Memory B cell (primary cell): ENCODE results near the gene AGBL4.
A peak's percentile ranks its signal among the peaks of the same experiment; 100 is the strongest.

Source experiments
- ATAC-seq: fragments of 150-1000 bp; cut with Tn5 transposase; 2 replicates; pipeline ENCODE4 v1.10.0; 2021; ENCODE audit warnings: low read depth, mild to moderate bottlenecking, moderate library complexity
- DNase-seq, 2 donors: peaks; one replicate each; pipeline ENCODE4 v3.0.0; 2022; ENCODE audit warnings: low spot score in 2 of 2
- H3K27ac Mint-ChIP-seq: one replicate; pipeline ENCODE4 v1.8.0; 2022; ENCODE audit warnings: mild to moderate bottlenecking, moderate library complexity, mixed read lengths
- H3K27me3 Mint-ChIP-seq: one replicate; pipeline ENCODE4 v1.8.0; 2022; ENCODE audit warnings: mixed read lengths
- H3K36me3 Mint-ChIP-seq: one replicate; pipeline ENCODE4 v1.8.0; 2022; ENCODE audit warnings: mild to moderate bottlenecking, mixed read lengths
- H3K4me1 Mint-ChIP-seq: one replicate; pipeline ENCODE4 v1.8.0; 2022; ENCODE audit warnings: mixed read lengths
- H3K4me3 Mint-ChIP-seq: one replicate; pipeline ENCODE4 v1.8.0; 2022; ENCODE audit warnings: mild to moderate bottlenecking, moderate library complexity, mixed read lengths
- H3K9me3 Mint-ChIP-seq: one replicate; pipeline ENCODE4 v1.8.0; 2022; ENCODE audit warnings: mixed read lengths

Gene AGBL4

DNA sequence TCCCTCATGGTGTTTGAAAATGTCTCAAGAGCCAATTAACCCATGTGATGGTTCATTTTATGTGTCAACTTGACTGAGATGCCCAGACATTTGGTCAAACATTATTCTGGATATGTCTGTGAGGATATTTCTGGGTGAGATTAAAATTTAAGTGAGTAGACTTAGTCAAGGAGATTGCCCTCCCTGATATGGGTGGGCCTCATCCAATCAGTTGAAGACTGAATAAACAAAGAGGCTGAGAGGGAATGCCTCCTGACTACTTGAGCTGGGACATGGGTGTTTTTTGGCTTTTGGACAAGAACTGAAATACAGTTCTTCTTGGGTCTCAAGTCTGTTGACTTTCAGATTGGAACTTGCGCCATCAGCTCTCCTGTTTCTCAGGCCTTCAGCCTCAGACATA lies 1462.3 kb downstream of the AGBL4 start:
- peaks cover 16% of the 10 kb centered on the region for H3K27me3 Mint-ChIP-seq
- H3K4me3 Mint-ChIP-seq, result no peak overlapping the region
- ATAC-seq (no peak), DNase-seq (no peak)
- H3K4me1 Mint-ChIP-seq, result no peaks in the 10 kb centered on the region
- no peak overlapping the region for H3K27ac Mint-ChIP-seq
- no peaks in the 10 kb centered on the region for H3K9me3 Mint-ChIP-seq
- H3K36me3 Mint-ChIP-seq, result no peaks in the 10 kb centered on the region

DNA sequence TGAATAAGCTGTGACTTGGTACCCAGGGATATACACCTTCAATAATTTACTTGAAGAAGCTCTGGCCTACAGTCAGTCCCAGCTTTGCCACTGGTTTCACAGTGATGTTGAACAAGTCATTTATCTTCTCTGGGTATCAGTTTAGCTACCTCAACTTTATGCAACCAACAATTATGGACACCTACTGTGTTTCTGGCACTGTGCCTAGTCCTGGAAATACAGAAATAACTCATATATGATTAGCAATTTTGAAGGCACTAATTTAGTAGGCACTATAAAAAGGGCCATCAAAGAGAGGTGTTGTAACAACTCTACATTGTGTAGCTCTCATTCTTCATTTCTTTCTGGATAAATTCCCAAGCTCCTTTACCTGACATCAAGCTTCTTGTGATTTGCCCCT lies 1463.2 kb downstream of the AGBL4 start:
- Mint-ChIP-seq H3K36me3 (no peaks in the 10 kb centered on the region), H3K9me3 (no peaks in the 10 kb centered on the region), H3K27ac (no peak overlapping the region), H3K27me3 (peaks cover 16% of the 10 kb centered on the region), H3K4me1 (no peaks in the 10 kb centered on the region), H3K4me3 (no peak overlapping the region)
- DNase-seq, result no peak
- ATAC-seq, result no peak

DNA sequence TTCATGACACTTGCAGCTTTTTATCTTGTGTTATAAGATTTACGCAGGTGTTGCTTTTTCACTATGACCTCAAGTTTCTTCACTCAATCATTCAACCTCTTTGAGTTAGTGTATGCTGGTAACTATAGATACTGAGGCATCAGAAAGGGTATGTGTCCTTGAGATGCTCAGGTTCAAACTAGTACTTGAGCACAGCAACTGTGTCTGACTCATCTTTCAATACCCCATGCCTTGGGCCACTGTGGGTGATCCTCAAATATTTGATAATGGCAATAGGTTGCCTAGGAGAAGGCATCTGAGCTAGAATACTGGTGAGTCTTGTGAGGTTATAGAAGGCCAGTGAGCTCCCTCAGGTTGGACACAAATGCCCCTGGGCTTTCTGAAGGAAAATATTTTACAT lies 1463.6 kb downstream of the AGBL4 start:
- Mint-ChIP-seq H3K36me3 (no peaks in the 10 kb centered on the region), H3K4me3 (no peak overlapping the region), H3K9me3 (no peaks in the 10 kb centered on the region), H3K4me1 (no peaks in the 10 kb centered on the region), H3K27me3 (peaks cover 15% of the 10 kb centered on the region), H3K27ac (no peak overlapping the region)
- ATAC-seq (no peak), DNase-seq (no peak)

DNA sequence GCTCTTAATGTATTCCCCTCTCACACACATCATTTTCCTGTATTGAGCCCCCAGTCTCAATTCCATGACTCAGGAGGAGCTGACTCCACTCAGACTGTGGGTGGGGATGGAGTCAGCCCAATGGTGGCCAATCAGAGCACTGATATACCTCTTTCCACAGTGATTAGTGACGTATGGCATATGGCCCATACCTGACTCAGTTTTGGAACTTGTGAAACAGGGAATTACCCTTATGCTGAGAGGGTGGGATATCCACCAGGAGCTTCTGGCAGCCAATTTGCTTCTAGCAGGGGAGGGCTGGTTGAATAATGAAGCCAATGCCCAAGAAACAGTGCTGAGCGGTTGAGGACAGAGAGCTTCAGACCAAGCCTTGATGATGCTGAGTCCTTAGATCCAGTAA lies 1465.4 kb downstream of the AGBL4 start:
- ATAC-seq (no peak), DNase-seq (no peak)
- peaks cover 12% of the 10 kb centered on the region for H3K27me3 Mint-ChIP-seq
- H3K4me3 Mint-ChIP-seq, result no peak overlapping the region
- no peak overlapping the region for H3K27ac Mint-ChIP-seq
- H3K36me3 Mint-ChIP-seq, result no peaks in the 10 kb centered on the region
- no peaks in the 10 kb centered on the region for H3K4me1 Mint-ChIP-seq
- H3K9me3 Mint-ChIP-seq, result no peaks in the 10 kb centered on the region

DNA sequence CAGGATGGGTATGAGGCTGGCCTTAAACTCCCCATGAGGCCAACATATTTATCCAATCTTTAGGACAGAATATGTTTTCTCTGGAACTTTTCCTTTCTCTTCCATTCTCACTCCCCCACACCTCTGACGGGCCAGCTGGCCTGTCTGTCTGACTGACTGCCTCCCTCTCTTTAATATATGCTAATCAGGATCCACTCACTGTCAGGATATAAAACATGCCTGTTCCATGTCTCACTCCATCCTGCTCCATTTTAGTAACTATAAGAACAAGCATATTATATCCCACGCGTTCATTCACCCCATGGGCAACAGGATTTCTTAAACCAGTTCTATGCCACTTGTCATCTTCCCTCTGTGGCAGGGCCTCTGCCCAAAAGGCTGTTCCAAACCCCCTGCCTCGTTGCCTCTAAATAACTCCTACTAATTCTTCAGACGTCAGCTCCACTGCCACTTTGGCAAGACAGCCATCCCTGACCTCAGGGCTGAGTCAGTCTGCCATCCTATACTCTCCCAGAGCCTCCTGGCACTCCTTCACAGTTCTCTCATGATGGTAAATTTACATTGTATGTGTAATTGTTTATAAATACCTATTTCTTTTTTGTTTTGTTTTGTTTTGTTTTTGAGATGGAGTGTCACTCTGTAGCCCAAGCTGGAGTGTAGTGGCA lies 1467.4 kb downstream of the AGBL4 start:
- DNase-seq (no peak), ATAC-seq (no peak)
- H3K4me1 Mint-ChIP-seq, result no peaks in the 10 kb centered on the region
- no peak overlapping the region for H3K4me3 Mint-ChIP-seq
- H3K27ac Mint-ChIP-seq, result no peak overlapping the region
- no peaks in the 10 kb centered on the region for H3K9me3 Mint-ChIP-seq
- no peaks in the 10 kb centered on the region for H3K36me3 Mint-ChIP-seq
- H3K27me3 Mint-ChIP-seq, result peaks cover 13% of the 10 kb centered on the region

DNA sequence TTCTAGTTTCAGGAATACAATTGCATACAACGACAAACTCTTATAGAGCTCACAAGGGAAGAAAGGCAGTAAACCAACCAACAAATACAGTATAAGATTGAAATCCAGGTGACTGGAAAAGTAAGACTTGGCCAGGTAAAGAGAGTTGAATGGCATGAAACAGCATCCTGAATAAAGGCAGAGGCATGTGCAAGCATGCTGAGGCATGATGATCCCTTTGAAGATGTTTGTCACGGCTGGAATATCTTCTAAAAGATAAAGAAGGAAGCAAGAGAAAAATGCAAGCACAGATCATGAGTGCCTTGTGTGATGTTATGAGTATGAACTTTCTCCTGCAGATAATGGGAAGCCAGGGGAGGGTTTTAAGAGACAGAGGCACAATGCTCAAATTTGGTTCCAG lies 1468.5 kb downstream of the AGBL4 start:
- H3K4me3 Mint-ChIP-seq, result no peak overlapping the region
- H3K9me3 Mint-ChIP-seq, result no peaks in the 10 kb centered on the region
- no peaks in the 10 kb centered on the region for H3K4me1 Mint-ChIP-seq
- H3K27ac Mint-ChIP-seq, result no peak overlapping the region
- ATAC-seq (no peak), DNase-seq (no peak)
- H3K27me3 Mint-ChIP-seq, result peaks cover 9% of the 10 kb centered on the region
- H3K36me3 Mint-ChIP-seq, result no peaks in the 10 kb centered on the region

DNA sequence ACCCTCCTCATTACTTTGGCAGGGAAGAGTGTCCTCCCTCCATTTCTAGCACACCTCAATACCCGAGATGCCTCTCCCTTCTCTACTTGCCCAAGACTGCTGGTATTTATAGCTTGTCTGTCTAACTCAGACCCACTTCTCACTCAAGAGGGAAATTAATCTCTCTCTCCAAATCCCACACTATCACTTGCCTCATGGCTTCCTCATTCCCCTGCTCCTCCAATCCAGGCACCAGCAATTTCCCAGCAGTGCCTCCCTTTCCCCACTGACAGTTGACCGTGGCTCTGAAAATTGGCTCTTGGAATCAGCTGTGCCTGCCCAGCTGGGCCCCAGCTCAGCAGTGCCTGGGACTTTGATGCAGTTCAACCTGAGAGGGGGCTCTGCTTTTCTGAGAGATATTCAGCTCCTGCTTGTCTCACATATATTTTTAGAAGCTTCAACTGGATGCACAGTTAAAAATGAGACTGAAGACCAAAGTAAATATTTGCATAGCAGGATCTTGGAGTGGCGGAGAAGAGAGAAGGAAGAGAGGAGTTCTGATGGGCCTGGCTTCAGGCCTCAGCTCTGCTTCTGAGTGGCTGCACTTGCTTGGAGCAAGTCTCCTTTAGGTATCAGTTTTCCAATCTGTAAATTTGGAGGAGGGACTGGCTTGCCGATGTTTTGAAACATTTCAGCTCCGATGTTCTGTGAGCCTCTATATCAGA lies 1470.7 kb downstream of the AGBL4 start:
- Mint-ChIP-seq H3K36me3 (no peaks in the 10 kb centered on the region), H3K9me3 (no peaks in the 10 kb centered on the region), H3K27me3 (peaks cover 4% of the 10 kb centered on the region), H3K4me1 (peaks cover 3% of the 10 kb centered on the region), H3K4me3 (no peak overlapping the region), H3K27ac (no peak overlapping the region)
- ATAC-seq, result no peak
- no peak for DNase-seq

DNA sequence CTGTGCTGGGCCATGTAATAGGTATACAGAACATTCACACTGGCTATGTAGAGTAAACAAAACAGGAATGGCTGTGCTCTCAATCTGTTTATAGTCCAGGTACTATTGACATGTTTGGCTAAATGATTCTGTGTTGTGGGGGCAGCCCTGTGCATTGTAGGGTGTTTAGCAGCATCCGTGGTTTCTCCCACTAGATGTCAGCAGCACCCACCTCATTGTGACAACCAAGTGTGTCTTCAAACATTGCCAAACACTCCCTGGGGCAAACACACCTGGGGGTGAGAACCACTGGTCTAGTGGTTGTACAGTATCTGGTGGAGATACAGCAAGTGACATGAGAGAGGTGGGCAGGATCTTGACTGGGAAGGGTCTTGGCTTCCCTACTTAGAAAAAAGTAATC lies 1471.3 kb downstream of the AGBL4 start:
- no peak for DNase-seq
- Mint-ChIP-seq H3K4me3 (no peak overlapping the region), H3K27me3 (peaks cover 4% of the 10 kb centered on the region), H3K36me3 (no peaks in the 10 kb centered on the region), H3K9me3 (no peaks in the 10 kb centered on the region), H3K4me1 (peaks cover 3% of the 10 kb centered on the region), H3K27ac (no peak overlapping the region)
- peak; percentile 29 for ATAC-seq

DNA sequence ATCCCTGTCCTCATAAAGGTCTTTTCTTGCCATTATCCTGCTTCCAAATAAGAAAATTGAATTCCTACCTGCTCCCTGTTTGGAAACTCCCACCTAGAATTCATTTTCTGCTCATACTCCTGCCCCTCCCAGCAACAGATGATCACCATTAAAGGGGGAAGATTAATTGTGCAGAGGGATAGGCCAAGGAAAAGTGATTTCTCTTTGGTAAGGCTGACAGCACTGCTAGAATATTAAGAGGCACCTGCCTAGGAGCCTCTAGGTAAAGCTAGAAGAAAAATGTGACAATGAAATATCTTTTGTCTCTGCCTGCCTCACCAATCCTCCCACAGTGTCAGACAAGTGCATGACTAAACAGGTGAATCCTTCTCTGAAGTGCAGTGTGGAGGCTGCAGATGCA lies 1474.8 kb downstream of the AGBL4 start:
- Mint-ChIP-seq H3K27ac (no peak overlapping the region), H3K36me3 (no peaks in the 10 kb centered on the region), H3K4me3 (no peak overlapping the region), H3K4me1 (peaks cover 3% of the 10 kb centered on the region), H3K27me3 (peaks cover 9% of the 10 kb centered on the region), H3K9me3 (no peaks in the 10 kb centered on the region)
- no peak for ATAC-seq
- DNase-seq, result no peak

DNA sequence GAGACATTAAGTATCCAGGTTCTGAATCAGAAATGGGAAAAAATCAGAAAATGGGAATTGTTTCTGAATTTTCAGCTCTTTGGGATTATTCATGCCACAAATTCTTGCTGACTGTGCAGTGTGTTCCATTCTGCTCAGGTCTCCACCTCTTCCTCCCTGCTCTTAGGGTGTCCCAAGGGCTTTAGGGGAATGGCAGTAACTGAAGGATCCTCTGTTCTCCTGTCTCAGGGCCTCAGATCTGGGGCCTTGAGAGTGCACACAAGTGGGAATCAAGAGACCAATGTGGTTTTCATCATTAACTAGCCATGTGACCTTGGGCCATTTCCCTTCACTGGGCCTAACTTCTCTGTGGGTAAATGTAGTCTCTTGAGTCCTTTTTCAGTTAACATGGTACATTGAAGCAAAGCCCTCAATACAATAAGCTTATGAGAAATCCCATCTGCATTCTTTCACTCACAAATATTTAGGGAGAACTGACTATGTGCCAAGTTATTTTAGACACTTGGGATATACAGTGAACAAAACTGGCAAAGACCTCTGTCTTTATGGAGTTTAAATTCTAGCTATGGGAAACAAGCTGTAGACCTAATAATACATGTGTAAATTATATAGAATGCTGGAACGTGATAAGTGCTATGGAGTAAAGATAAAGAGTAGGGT lies 1476.1 kb downstream of the AGBL4 start:
- Mint-ChIP-seq H3K4me1 (peaks cover 3% of the 10 kb centered on the region), H3K27ac (no peak overlapping the region), H3K36me3 (no peaks in the 10 kb centered on the region), H3K9me3 (no peaks in the 10 kb centered on the region), H3K27me3 (peaks cover 10% of the 10 kb centered on the region), H3K4me3 (no peak overlapping the region)
- no peak for ATAC-seq
- no peak for DNase-seq

DNA sequence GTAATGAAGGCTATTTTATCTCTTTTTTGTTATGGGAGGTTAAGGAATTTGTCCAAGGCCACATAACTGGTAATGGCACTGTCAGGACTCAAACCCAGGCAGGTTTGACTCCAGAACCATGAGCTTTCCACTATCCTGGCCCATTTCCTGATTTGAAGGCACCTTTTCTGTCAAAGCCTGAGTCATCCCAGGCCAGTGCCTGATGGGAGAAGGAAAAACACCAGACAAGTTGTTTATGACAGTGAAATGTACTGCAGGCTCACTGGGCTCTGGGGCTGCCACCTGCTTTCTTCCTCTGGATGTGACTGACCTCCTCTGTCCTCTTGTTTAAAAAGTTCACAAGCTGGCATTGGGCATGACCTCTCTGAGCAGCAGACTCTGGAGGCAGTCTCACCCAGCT lies 1479.9 kb downstream of the AGBL4 start:
- ATAC-seq (no peak), DNase-seq (no peak)
- H3K4me3 Mint-ChIP-seq, result no peak overlapping the region
- H3K4me1 Mint-ChIP-seq, result no peaks in the 10 kb centered on the region
- no peaks in the 10 kb centered on the region for H3K36me3 Mint-ChIP-seq
- peaks cover 12% of the 10 kb centered on the region for H3K27me3 Mint-ChIP-seq
- no peaks in the 10 kb centered on the region for H3K9me3 Mint-ChIP-seq
- H3K27ac Mint-ChIP-seq, result no peak overlapping the region

DNA sequence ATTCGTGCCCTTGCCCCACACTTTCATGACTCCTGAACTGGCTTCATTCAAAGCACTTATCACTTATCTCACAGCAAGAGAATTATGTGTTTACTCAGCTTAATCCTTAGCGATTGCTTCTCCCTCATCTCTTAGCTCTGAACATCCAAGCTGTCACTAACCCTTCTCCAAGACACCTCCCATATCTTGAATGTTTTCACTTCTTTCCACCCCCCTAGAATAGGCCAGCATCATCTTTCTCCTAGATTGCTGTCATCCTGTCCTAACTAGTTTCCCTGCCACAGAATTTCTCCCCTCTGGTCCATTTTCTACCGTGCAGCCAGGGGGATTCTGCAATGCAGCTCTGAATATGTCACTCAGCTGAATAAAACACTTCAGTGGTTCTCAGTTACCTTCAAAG lies 1483.2 kb downstream of the AGBL4 start:
- Mint-ChIP-seq H3K36me3 (no peaks in the 10 kb centered on the region), H3K27ac (no peak overlapping the region), H3K4me1 (no peaks in the 10 kb centered on the region), H3K27me3 (peaks cover 4% of the 10 kb centered on the region), H3K4me3 (no peak overlapping the region), H3K9me3 (no peaks in the 10 kb centered on the region)
- ATAC-seq, result no peak
- no peak for DNase-seq

DNA sequence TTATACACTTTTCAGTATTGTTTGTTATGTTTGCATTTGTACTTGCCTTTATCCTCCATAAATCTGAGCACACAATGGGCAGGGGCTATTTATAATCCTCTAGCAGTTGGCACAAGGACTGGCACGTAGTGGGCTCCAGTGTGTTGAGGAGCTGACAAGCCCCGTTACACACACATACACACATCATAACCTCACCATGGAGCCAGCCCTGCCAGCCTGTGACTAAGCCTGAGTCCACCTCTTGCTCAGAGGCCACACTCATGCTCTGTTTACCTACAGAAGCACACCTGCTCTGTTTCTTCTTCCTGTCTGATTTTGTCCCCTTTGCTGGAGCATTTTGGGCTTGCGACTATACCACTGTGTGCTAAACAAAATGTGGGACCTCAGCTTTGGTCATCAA lies 1487.3 kb downstream of the AGBL4 start:
- Mint-ChIP-seq H3K4me3 (no peak overlapping the region), H3K27me3 (peaks cover 14% of the 10 kb centered on the region), H3K36me3 (no peaks in the 10 kb centered on the region), H3K27ac (no peak overlapping the region), H3K4me1 (no peaks in the 10 kb centered on the region), H3K9me3 (no peaks in the 10 kb centered on the region)
- ATAC-seq (no peak), DNase-seq (no peak)

DNA sequence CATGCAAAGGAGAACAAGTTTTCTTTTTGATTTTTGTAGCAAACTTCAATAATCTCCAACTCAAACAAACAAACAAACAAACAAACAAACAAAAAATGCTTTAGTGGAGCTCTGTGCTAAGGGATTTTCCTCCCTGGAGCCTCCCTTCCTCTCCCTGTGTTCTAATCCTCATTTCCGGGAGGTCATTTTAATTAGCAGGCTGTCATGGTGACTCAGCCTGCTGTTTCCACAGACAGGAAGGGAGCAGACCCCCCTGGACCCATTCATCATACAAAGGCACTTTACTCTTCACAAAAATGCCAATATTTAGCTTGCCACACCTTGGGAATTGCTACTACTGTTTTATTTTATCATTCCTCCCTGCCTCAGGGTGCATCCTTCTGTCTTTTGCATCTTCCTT lies 1490.8 kb downstream of the AGBL4 start:
- Mint-ChIP-seq H3K9me3 (no peaks in the 10 kb centered on the region), H3K27me3 (peaks cover 17% of the 10 kb centered on the region), H3K4me3 (no peak overlapping the region), H3K4me1 (no peaks in the 10 kb centered on the region), H3K36me3 (no peaks in the 10 kb centered on the region), H3K27ac (no peak overlapping the region)
- DNase-seq (no peak), ATAC-seq (no peak)
